Measurements from ENCODE around the gene HSFX4.
"Not testable (repeated sequence)": the region's sequence is repeated elsewhere in the genome, so short reads cannot be mapped to it uniquely, and the experiment has no call there.

- not testable (repeated sequence) for TF ChIP-seq POLR2AphosphoS5, CTCF (IDR thresholded peaks at IDR 0.05)
Observed at GRCh38 chrX:149933547-149933946, 4.2 kb downstream of the HSFX4 start.
